ENCODE results near the gene GTPBP6. TPM values are rescaled to one million over a fixed set of nuclear protein-coding genes. Genes with fewer than 3 reads are reported as not detected.

GTPBP6 gene
- total and polyA plus RNA-seq, 2 experiments from 2014 or later = 40.7 to 69.2 TPM

GRCh38 chrX:312621-313331 is 5.8 kb downstream of the GTPBP6 start:
- no peak overlapping the region for H3K4me3 ChIP-seq
- no peak for DNase-seq (ENCODE audit: low spot score)
- no peaks in the 10 kb centered on the region for H3K4me1 ChIP-seq (ENCODE audit: insufficient read depth)
- no peaks in the 10 kb centered on the region for H3K9me3 ChIP-seq (ENCODE audit: low read depth)
- TF ChIP-seq, protein P1, sequence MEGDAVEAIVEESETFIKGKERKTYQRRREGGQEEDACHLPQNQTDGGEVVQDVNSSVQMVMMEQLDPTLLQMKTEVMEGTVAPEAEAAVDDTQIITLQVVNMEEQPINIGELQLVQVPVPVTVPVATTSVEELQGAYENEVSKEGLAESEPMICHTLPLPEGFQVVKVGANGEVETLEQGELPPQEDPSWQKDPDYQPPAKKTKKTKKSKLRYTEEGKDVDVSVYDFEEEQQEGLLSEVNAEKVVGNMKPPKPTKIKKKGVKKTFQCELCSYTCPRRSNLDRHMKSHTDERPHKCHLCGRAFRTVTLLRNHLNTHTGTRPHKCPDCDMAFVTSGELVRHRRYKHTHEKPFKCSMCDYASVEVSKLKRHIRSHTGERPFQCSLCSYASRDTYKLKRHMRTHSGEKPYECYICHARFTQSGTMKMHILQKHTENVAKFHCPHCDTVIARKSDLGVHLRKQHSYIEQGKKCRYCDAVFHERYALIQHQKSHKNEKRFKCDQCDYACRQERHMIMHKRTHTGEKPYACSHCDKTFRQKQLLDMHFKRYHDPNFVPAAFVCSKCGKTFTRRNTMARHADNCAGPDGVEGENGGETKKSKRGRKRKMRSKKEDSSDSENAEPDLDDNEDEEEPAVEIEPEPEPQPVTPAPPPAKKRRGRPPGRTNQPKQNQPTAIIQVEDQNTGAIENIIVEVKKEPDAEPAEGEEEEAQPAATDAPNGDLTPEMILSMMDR (IDR thresholded peaks at IDR 0.05; ENCODE audit: poor library complexity) = no peak
- TF ChIP-seq EZH2phosphoT487 (IDR thresholded peaks at IDR 0.05; ENCODE audit: low read depth, severe bottlenecking, unreplicated experiment) (no peak), EZH2 (IDR thresholded peaks at IDR 0.05; ENCODE audit: borderline replicate concordance) (no peak)
- WGBS (ENCODE audit: low lambda C conversion rate, missing lambda C conversion rate) = 97% methylated on average over 47 of the region's 54 CpGs
- H2AFZ ChIP-seq = no peak overlapping the region
- peaks cover 6% of the 10 kb centered on the region for H3K79me2 ChIP-seq
- H3K4me2 ChIP-seq = no peak overlapping the region
- H3K27me3 ChIP-seq = no peaks in the 10 kb centered on the region
- H3K27ac ChIP-seq = no peak overlapping the region
- peaks cover 4% of the 10 kb centered on the region for H4K20me1 ChIP-seq (ENCODE audit: insufficient read depth, poor library complexity, severe bottlenecking)
- H3K36me3 ChIP-seq (replicated peaks; ENCODE audit: insufficient read depth, low read depth) = no peaks in the 10 kb centered on the region
- H3K9me2 ChIP-seq (replicated peaks; ENCODE audit: insufficient read depth) = no peaks in the 10 kb centered on the region

DNA sequence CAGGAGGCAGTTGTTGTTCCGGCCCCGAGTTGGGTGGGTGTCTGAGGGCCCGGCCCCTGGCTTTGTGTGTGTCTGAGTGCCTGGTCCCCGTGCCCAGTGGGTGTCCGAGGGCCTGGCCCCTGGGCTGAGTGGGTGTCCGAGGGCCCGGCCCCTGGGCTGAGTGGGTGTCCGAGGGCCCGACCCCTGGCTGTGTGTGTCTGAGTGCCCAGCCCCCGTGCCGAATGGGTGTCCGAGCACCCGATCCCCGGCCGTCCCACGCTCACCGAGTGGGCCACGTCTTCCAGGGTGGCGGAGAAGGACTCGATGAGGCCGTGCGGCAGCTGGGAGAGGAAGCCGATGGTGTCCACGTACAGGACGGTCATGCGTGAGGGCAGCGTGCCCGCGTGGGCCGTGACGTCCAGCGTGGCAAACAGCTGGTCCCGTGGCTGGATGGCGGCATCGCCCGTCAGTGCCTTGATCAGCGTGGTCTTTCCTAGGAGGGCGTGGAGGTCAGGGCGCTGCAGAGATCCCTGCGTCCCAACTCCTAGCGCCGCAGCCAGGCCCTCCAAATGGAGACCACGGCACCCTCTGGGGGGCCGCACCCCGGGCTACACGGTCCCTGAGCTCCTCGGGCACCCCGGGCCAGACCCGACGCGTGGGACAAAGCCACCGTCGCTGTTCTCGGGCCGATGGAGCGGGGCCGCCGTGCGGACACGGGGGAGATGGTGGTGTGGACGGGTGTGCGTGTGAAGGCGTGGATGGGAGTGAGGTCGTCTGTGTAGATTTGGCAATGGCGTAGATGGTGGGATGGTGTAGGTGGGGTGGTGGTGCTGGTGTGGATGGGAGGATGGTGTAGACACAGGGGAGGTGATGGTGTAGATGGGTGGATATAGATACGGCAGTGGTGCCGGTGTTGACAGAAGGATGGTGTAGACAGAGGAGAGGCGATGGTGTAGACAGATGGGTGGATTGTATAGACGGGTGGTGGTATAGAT is 7.2 kb downstream of the GTPBP6 start:
- Histone ChIP-seq H3K27ac (no peak overlapping the region), H4K20me1 (ENCODE audit: insufficient read depth, poor library complexity, severe bottlenecking) (no peaks in the 10 kb centered on the region), H3K9me2 (replicated peaks; ENCODE audit: insufficient read depth) (no peaks in the 10 kb centered on the region), H3K4me3 (no peak overlapping the region), H3K4me2 (no peak overlapping the region), H2AFZ (no peak overlapping the region), H3K27me3 (no peaks in the 10 kb centered on the region), H3K9me3 (ENCODE audit: low read depth) (no peaks in the 10 kb centered on the region), H3K4me1 (ENCODE audit: insufficient read depth) (no peaks in the 10 kb centered on the region), H3K36me3 (replicated peaks; ENCODE audit: insufficient read depth, low read depth) (no peaks in the 10 kb centered on the region), H3K79me2 (no peaks in the 10 kb centered on the region)
- TF ChIP-seq EZH2phosphoT487 (IDR thresholded peaks at IDR 0.05; ENCODE audit: low read depth, severe bottlenecking, unreplicated experiment) (no peak), EZH2 (IDR thresholded peaks at IDR 0.05; ENCODE audit: borderline replicate concordance) (no peak)
- TF ChIP-seq, protein P1 (IDR thresholded peaks at IDR 0.05; ENCODE audit: poor library complexity) = no peak
- no peak for DNase-seq (ENCODE audit: low spot score)
- 97% methylated on average over 59 of the region's 69 CpGs for WGBS (ENCODE audit: low lambda C conversion rate, missing lambda C conversion rate)

- TF ChIP-seq, protein P1 (IDR thresholded peaks at IDR 0.05; ENCODE audit: poor library complexity) = no peak
- TF ChIP-seq EZH2phosphoT487 (IDR thresholded peaks at IDR 0.05; ENCODE audit: low read depth, severe bottlenecking, unreplicated experiment) (no peak), EZH2 (IDR thresholded peaks at IDR 0.05; ENCODE audit: borderline replicate concordance) (no peak)
- Histone ChIP-seq H3K9me2 (replicated peaks; ENCODE audit: insufficient read depth) (no peaks in the 10 kb centered on the region), H4K20me1 (ENCODE audit: insufficient read depth, poor library complexity, severe bottlenecking) (no peaks in the 10 kb centered on the region), H3K79me2 (no peaks in the 10 kb centered on the region), H3K4me1 (ENCODE audit: insufficient read depth) (no peaks in the 10 kb centered on the region), H3K4me3 (no peak overlapping the region), H3K27me3 (no peaks in the 10 kb centered on the region), H3K4me2 (no peak overlapping the region), H3K9me3 (ENCODE audit: low read depth) (no peaks in the 10 kb centered on the region), H2AFZ (no peak overlapping the region), H3K27ac (no peak overlapping the region), H3K36me3 (replicated peaks; ENCODE audit: insufficient read depth, low read depth) (no peaks in the 10 kb centered on the region)
- DNase-seq (ENCODE audit: low spot score) = no peak
- WGBS (ENCODE audit: low lambda C conversion rate, missing lambda C conversion rate) = 95% methylated on average over 24 of the region's 25 CpGs
Measured at GRCh38 chrX:310621-311155, 7.9 kb downstream of the GTPBP6 start.

All from hepatocyte (in vitro differentiated cells).